Endodermal cell (in vitro differentiated cells): Measurements from ENCODE around the gene TRIM14. TPM values are rescaled to one million over a fixed set of nuclear protein-coding genes. Genes with fewer than 3 reads are reported as not detected.

Experiments
- DNase-seq: peaks from one replicate; pipeline ENCODE4 v3.0.0-alpha.2; 2017
- H3K27ac ChIP-seq: 2 replicates; pipeline ENCODE4 v1.5.1; 2013; ENCODE audit warnings: mild to moderate bottlenecking, low read depth, low read length, moderate library complexity
- H3K27me3 ChIP-seq: 2 replicates; pipeline ENCODE4 v1.6.1; 2013; ENCODE audit warnings: mild to moderate bottlenecking, low read length, moderate library complexity; ENCODE audit not compliant: insufficient read depth, control insufficient read depth, poor library complexity, severe bottlenecking
- H3K36me3 ChIP-seq: 2 replicates; pipeline ENCODE4 v1.7.0; 2013; ENCODE audit warnings: mild to moderate bottlenecking, low read length, moderate library complexity; ENCODE audit not compliant: control insufficient read depth, insufficient read depth
- H3K4me1 ChIP-seq: one replicate; pipeline ENCODE4 v1.7.0; 2013; ENCODE audit warnings: low read length; ENCODE audit not compliant: control insufficient read depth, insufficient read depth
- H3K4me3 ChIP-seq: 2 replicates; pipeline ENCODE4 v1.5.1; 2013; ENCODE audit warnings: mild to moderate bottlenecking, low read length, moderate library complexity
- H3K9ac ChIP-seq: 2 replicates; pipeline ENCODE4 v1.6.1; 2013; ENCODE audit warnings: mild to moderate bottlenecking, low read length, moderate library complexity; ENCODE audit not compliant: poor library complexity, severe bottlenecking; ENCODE audit errors: extremely low read depth
- H3K9me3 ChIP-seq: 2 replicates; pipeline ENCODE4 v1.6.1; 2013; ENCODE audit warnings: mild to moderate bottlenecking, low read length, moderate library complexity; ENCODE audit not compliant: control insufficient read depth
- H3K27ac Mint-ChIP-seq: 2 replicates; pipeline ENCODE4 v1.8.0; 2020; ENCODE audit warnings: mixed read lengths
- H3K27me3 Mint-ChIP-seq: 2 replicates; pipeline ENCODE4 v1.8.0; 2021; ENCODE audit warnings: mild to moderate bottlenecking, mixed read lengths; ENCODE audit not compliant: insufficient read depth
- H3K36me3 Mint-ChIP-seq: 2 replicates; pipeline ENCODE4 v1.8.0; 2020; ENCODE audit warnings: low read depth, mixed read lengths
- H3K4me1 Mint-ChIP-seq: 2 replicates; pipeline ENCODE4 v1.8.0; 2020; ENCODE audit warnings: mixed read lengths
- H3K4me3 Mint-ChIP-seq: 2 replicates; pipeline ENCODE4 v1.8.0; 2020; ENCODE audit warnings: mild to moderate bottlenecking, moderate library complexity, mixed read lengths
- H3K9me3 Mint-ChIP-seq: 2 replicates; pipeline ENCODE4 v1.8.0; 2020; ENCODE audit warnings: mild to moderate bottlenecking, mixed read lengths
- WGBS, 2 experiments: methylation state at CpG; one replicate each; pipeline versions ENCODE4 v1.1.5 to v1.1.7; 2013; ENCODE audit warnings: missing lambda C conversion rate in 2 of 2, mixed read lengths in 1 of 2; ENCODE audit not compliant: insufficient coverage in 1 of 2, insufficient read length in 1 of 2; 5-methylcytosine and 5-hydroxymethylcytosine counted together
- total RNA-seq, 2 donors: library from RNA; stranded (reverse); fragmentation: NEBNext Ultra II Directional in 1 of 2; extraction: Animal tissue kit (Norgen Biotek cat#: 25700) in 1 of 2; gene quantifications; 2 replicates in 1 of 2; 3 replicates in 1 of 2; pipeline ENCODE4 v1.2.1, GENCODE V29; 2021
- TF ChIP-seq, protein P1 (sequence below): fragments of 200-600 bp; sonication (generic); conservative IDR thresholded peaks from 2 replicates; pipeline ENCODE4 v1.5.0; 2021; ENCODE audit warnings: antibody characterized with exemption, mild to moderate bottlenecking

TRIM14 gene
- total RNA-seq, 2 donors from 2014 or later, result 3.1 to 5.1 TPM

- H3K4me3 ChIP-seq, result peak within 1 kb of the TSS; percentile 89
- 1 to 2% methylated on average over 23 to 80 of the region's 80 CpGs for WGBS, 2 experiments
These were observed 62.5 kb downstream of the TRIM14 start, which contains the start of gene NANS for GRCh38 chr9:98056269-98057137. Gene NANS (plus strand): TSS chr9:98056732. CDS start chr9:98056809, 77 bp downstream.

DNA sequence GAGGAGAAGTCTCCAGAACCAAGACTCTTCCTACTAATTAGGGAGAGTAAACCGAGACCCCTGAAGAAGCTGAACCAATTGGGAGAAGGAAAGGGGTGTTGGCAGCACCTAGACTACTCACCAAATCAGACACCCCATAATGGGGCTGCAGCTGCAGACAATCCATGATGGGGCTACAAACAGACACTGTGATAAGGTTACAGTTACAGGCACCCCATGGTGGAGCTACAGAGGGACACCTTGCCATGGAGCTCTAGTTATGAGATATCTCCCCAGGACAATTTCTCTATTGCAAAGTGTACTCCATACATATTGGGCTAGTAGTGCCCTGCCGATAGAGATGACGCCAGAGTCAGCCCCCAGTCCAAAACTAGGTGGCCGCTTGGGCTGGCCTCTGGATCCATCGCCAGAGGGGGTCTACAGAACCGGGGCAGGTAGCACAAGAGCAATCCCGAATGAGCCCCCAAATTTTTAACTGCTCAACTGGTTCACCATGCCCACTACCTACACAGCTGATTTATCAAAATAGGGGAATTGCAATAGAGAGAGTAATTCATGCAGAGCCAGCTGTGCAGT lies 64.6 kb downstream of the TRIM14 start:
- H3K9me3 Mint-ChIP-seq, result no peaks in the 10 kb centered on the region
- WGBS, 2 experiments, result 96 to 97% methylated on average over 5 to 6 of the region's 7 CpGs
- no peak overlapping the region for H3K27ac ChIP-seq
- H3K4me3 ChIP-seq, result no peak overlapping the region
- H3K27me3 Mint-ChIP-seq, result peaks cover 14% of the 10 kb centered on the region
- H3K4me1 Mint-ChIP-seq, result peaks cover 6% of the 10 kb centered on the region
- TF ChIP-seq, protein P1, sequence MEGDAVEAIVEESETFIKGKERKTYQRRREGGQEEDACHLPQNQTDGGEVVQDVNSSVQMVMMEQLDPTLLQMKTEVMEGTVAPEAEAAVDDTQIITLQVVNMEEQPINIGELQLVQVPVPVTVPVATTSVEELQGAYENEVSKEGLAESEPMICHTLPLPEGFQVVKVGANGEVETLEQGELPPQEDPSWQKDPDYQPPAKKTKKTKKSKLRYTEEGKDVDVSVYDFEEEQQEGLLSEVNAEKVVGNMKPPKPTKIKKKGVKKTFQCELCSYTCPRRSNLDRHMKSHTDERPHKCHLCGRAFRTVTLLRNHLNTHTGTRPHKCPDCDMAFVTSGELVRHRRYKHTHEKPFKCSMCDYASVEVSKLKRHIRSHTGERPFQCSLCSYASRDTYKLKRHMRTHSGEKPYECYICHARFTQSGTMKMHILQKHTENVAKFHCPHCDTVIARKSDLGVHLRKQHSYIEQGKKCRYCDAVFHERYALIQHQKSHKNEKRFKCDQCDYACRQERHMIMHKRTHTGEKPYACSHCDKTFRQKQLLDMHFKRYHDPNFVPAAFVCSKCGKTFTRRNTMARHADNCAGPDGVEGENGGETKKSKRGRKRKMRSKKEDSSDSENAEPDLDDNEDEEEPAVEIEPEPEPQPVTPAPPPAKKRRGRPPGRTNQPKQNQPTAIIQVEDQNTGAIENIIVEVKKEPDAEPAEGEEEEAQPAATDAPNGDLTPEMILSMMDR, result no peak
- H3K27me3 ChIP-seq, result peaks cover 6% of the 10 kb centered on the region
- no peak for DNase-seq
- H3K36me3 Mint-ChIP-seq, result no peaks in the 10 kb centered on the region
- no peak overlapping the region for H3K27ac Mint-ChIP-seq
- no peak overlapping the region for H3K9ac ChIP-seq
- no peaks in the 10 kb centered on the region for H3K4me1 ChIP-seq
- no peaks in the 10 kb centered on the region for H3K9me3 ChIP-seq
- no peaks in the 10 kb centered on the region for H3K36me3 ChIP-seq
- H3K4me3 Mint-ChIP-seq, result no peak overlapping the region

More at GRCh38 chr9:98056269-98057137, 62.5 kb downstream of the TRIM14 start, which contains the start of gene NANS:
- H3K27me3 ChIP-seq, result peaks cover 6% of the 10 kb centered on the region
- peak within 1 kb of the TSS; percentile 49 for H3K27ac ChIP-seq
- no peaks in the 10 kb centered on the region for H3K9me3 ChIP-seq
- no peaks in the 10 kb centered on the region for H3K9me3 Mint-ChIP-seq
- H3K36me3 Mint-ChIP-seq, result peaks cover 9% of the 10 kb centered on the region
- H3K36me3 ChIP-seq, result peaks cover 10% of the 10 kb centered on the region
- peak within 1 kb of the TSS; percentile 86 for H3K4me3 Mint-ChIP-seq
- peak; percentile 97 for DNase-seq
- H3K27ac Mint-ChIP-seq, result peak within 1 kb of the TSS; percentile 93
- H3K27me3 Mint-ChIP-seq, result peaks cover 10% of the 10 kb centered on the region
- H3K4me1 ChIP-seq, result no peaks in the 10 kb centered on the region
- peak within 1 kb of the TSS; percentile 75 for H3K9ac ChIP-seq
- TF ChIP-seq, protein P1, result no peak
- peaks cover 6% of the 10 kb centered on the region for H3K4me1 Mint-ChIP-seq

- Histone ChIP-seq H3K4me1 (no peaks in the 10 kb centered on the region), H3K4me3 (no peak overlapping the region), H3K27ac (no peak overlapping the region), H3K36me3 (no peaks in the 10 kb centered on the region), H3K27me3 (peaks cover 6% of the 10 kb centered on the region), H3K9me3 (no peaks in the 10 kb centered on the region), H3K9ac (no peak overlapping the region)
- Mint-ChIP-seq H3K27ac (no peak overlapping the region), H3K4me3 (no peak overlapping the region), H3K9me3 (no peaks in the 10 kb centered on the region), H3K27me3 (peaks cover 17% of the 10 kb centered on the region), H3K36me3 (no peaks in the 10 kb centered on the region), H3K4me1 (no peaks in the 10 kb centered on the region)
- WGBS, 2 experiments, result 86 to 91% methylated on average over 4 of the region's 4 CpGs
- TF ChIP-seq, protein P1, result no peak
- DNase-seq, result no peak
These were observed 68.7 kb downstream of the TRIM14 start for GRCh38 chr9:98050351-98050750.
